ENCODE results near the gene SESN2. TPM values are rescaled to one million over a fixed set of nuclear protein-coding genes. Genes with fewer than 3 reads are reported as not detected.

SESN2 gene
- total and polyA plus RNA-seq, 5 donors from 2014 or later: 5.0 to 13.9 (median 8.1) TPM

DNA sequence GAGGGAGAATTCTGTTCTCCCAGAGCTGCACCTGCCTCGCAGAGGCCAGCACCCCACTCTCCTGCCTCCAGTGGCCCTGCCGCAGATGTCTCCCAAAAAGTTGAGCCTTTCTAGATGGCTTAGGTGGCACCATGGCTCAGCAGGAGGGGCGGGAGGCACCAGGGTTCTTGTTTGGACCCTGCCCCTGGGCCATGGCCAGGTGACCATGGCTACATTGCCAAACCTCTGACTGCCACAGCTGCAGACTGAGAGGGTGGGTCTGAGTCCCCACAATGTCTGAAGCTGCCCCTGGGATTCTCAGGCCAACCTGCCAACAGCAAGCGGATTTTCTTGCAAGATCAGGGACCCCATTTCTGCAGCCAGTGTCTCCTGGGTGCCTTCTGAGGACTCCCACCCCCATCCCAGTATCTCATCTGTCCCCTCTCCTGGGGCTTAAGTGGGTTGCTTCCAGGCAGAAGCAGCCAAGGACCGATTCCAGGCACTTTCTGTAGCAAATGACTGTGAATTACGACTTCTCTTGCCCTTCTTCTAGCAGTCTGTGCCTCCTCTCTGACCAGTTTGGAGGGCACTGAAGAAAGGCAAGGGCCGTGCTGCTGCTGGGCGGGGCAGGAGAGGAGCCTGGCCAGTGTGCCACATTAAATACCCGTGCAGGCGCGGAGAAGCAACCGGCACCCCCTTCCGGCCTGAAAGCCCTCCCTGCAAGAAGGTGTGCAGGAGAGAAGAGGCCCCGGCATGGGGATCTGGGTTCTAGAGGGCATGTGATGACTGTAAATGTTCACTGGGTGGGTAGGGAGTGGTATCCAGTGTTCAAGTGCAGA lies 22.5 kb downstream of the SESN2 start:
- Mint-ChIP-seq H3K27me3 (peaks cover 3% of the 10 kb centered on the region), H3K27ac (no peak overlapping the region), H3K4me1 (peaks cover 0 to 4% (median 1%) of the 10 kb centered on the region in 4 donors), H3K9me3 (peaks cover 0 to 1% (median 0%) of the 10 kb centered on the region in 7 donors), H3K36me3 (peaks cover 15% of the 10 kb centered on the region), H3K4me3 (no peak overlapping the region)
- DNase-seq: no peak
- no peaks in the 10 kb centered on the region for H3K27me3 ChIP-seq (ENCODE audit: control insufficient read depth, insufficient read depth, low read length)
- H3K4me1 ChIP-seq (ENCODE audit: control insufficient read depth, insufficient read depth, low read length, poor library complexity, severe bottlenecking): no peaks in the 10 kb centered on the region
- no peak for ATAC-seq (ENCODE audit: low read depth in 2 of 2)
- H3K9me3 ChIP-seq (ENCODE audit: control insufficient read depth in 2 of 2, low read length in 2 of 2): no peaks in the 10 kb centered on the region
- peaks cover 35% of the 10 kb centered on the region for H3K36me3 ChIP-seq (ENCODE audit: control insufficient read depth, insufficient read depth, low read length)
- no peak overlapping the region for H3K27ac ChIP-seq (ENCODE audit: insufficient read depth, low read length, poor library complexity, severe bottlenecking)
- no peak overlapping the region for H3K4me3 ChIP-seq (ENCODE audit: low read depth, low read length)

DNA sequence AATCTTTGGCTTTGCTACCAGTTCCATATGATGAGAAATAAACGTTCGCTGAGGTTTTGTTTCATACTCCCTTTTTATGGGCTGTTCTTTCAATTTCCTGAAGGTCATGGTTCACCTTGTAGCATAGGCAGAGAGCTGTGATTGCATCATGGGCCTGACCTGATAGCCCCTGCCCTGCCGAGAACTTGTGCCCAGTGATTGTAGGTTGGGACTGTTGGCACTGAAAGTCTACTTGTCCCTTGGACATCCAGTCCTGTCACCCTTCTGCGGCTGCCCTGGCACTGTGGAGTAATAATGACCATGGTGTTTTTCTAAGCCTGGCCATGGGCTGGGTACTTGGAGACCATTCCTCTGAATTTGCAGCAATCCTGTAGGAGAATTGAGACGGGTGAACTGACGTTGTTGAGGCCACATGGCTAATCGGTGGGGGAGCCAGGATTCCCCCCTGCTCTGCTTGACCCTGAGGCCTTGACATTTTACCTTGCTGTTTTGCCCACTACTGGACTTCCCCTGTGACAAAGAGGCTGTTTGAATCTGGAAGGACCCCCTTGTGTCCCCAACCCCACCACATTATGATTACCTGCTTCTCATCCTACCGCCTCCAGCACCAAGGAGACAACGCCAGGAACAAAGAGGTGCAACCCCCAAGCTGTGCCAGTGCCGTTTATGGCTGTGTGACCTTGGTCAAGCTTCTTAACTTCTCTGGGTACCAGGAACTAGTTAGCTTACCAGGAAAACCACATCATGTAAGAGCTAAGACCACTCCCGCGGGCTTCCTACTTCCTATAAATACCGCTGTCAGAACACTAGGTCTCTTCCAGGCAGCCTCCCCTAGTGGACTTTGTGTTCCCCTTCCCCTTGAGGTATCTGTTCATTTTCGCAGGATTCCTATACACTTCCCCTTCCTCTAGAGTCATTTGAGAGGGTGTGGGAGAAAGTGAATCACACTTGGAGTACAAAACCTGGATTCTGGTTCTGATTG lies 23.4 kb downstream of the SESN2 start:
- H3K27ac Mint-ChIP-seq: no peak overlapping the region

DNA sequence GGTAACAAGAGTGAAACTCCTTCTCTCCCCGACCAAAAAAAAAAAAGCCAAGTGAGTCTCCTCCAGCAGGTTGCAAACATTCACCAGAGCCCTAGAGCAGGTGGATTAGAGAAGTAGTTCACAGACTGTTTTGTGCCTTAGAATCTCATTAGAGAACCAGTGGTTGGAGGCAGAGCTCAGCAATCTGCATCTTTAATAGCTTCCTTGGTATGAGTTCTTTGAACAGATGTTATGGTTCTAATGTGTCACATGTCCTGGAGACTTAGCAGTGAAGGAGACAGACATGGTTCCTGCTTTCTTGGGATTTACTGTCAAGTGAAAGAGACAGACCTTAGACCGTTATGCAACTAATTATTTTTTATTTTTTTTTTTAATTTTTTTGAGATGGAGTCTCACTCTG lies 26.8 kb downstream of the SESN2 start:
- no peak for ATAC-seq (ENCODE audit: low read depth in 2 of 2)
- peaks cover 0 to 1% (median 0%) of the 10 kb centered on the region in 7 donors for H3K9me3 Mint-ChIP-seq
- H3K9me3 ChIP-seq (ENCODE audit: control insufficient read depth in 2 of 2, low read length in 2 of 2): no peaks in the 10 kb centered on the region
- peaks cover 4% of the 10 kb centered on the region for H3K36me3 Mint-ChIP-seq
- H3K27me3 ChIP-seq (ENCODE audit: control insufficient read depth, insufficient read depth, low read length): no peaks in the 10 kb centered on the region
- H3K4me3 ChIP-seq (ENCODE audit: low read depth, low read length): no peak overlapping the region
- peaks cover 0 to 3% (median 0%) of the 10 kb centered on the region in 4 donors for H3K4me1 Mint-ChIP-seq
- peaks cover 12% of the 10 kb centered on the region for H3K36me3 ChIP-seq (ENCODE audit: control insufficient read depth, insufficient read depth, low read length)
- H3K4me3 Mint-ChIP-seq: no peak overlapping the region
- no peak overlapping the region for H3K27ac ChIP-seq (ENCODE audit: insufficient read depth, low read length, poor library complexity, severe bottlenecking)
- DNase-seq: no peak
- peaks cover 10% of the 10 kb centered on the region for H3K27me3 Mint-ChIP-seq
- no peak overlapping the region for H3K27ac Mint-ChIP-seq
- H3K4me1 ChIP-seq (ENCODE audit: control insufficient read depth, insufficient read depth, low read length, poor library complexity, severe bottlenecking): no peaks in the 10 kb centered on the region

More for the DNA sequence above, 23.4 kb downstream of the SESN2 start:
- DNase-seq (peak in 1 of 3 donors; percentile 9), ATAC-seq (ENCODE audit: low read depth in 2 of 2) (no peak)
- H3K4me3 ChIP-seq (ENCODE audit: low read depth, low read length): no peak overlapping the region
- Mint-ChIP-seq H3K9me3 (peaks cover 0 to 1% (median 0%) of the 10 kb centered on the region in 7 donors), H3K36me3 (peaks cover 11% of the 10 kb centered on the region), H3K27me3 (peaks cover 10% of the 10 kb centered on the region), H3K4me3 (no peak overlapping the region), H3K4me1 (peaks cover 0 to 4% (median 1%) of the 10 kb centered on the region in 4 donors)
- H3K4me1 ChIP-seq (ENCODE audit: control insufficient read depth, insufficient read depth, low read length, poor library complexity, severe bottlenecking): no peaks in the 10 kb centered on the region
- no peaks in the 10 kb centered on the region for H3K9me3 ChIP-seq (ENCODE audit: control insufficient read depth in 2 of 2, low read length in 2 of 2)
- H3K27me3 ChIP-seq (ENCODE audit: control insufficient read depth, insufficient read depth, low read length): no peaks in the 10 kb centered on the region
- no peak overlapping the region for H3K27ac ChIP-seq (ENCODE audit: insufficient read depth, low read length, poor library complexity, severe bottlenecking)
- peaks cover 33% of the 10 kb centered on the region for H3K36me3 ChIP-seq (ENCODE audit: control insufficient read depth, insufficient read depth, low read length)

DNA sequence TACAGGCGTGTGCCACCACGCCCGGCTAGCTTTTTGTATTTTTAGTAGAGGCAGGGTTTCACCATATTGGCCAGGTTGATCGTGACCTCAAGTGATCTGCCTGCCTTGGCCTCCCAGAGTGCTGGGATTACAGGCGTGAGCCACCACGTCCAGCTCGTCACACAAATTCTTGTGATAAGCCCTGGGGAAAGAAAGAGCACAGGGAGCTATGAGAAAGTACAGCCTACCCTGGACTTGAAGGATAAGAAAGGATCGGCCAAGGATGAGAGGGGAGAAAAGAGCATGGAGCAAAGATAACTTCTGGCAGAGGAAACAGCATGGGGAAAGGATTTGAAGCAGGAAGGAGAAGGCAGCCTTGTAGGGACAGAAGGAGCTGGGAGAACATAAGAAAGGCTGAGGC lies 29.2 kb downstream of the SESN2 start:
- no peaks in the 10 kb centered on the region for H3K27me3 ChIP-seq (ENCODE audit: control insufficient read depth, insufficient read depth, low read length)
- no peaks in the 10 kb centered on the region for H3K36me3 Mint-ChIP-seq
- peaks cover 0 to 3% (median 0%) of the 10 kb centered on the region in 4 donors for H3K4me1 Mint-ChIP-seq
- peaks cover 16% of the 10 kb centered on the region for H3K27me3 Mint-ChIP-seq
- H3K9me3 Mint-ChIP-seq: no peaks in the 10 kb centered on the region
- no peak overlapping the region for H3K4me3 Mint-ChIP-seq
- H3K27ac ChIP-seq (ENCODE audit: insufficient read depth, low read length, poor library complexity, severe bottlenecking): no peak overlapping the region
- H3K4me1 ChIP-seq (ENCODE audit: control insufficient read depth, insufficient read depth, low read length, poor library complexity, severe bottlenecking): no peaks in the 10 kb centered on the region
- DNase-seq: no peak
- H3K36me3 ChIP-seq (ENCODE audit: control insufficient read depth, insufficient read depth, low read length): no peaks in the 10 kb centered on the region
- H3K9me3 ChIP-seq (ENCODE audit: control insufficient read depth in 2 of 2, low read length in 2 of 2): no peaks in the 10 kb centered on the region
- ATAC-seq (ENCODE audit: low read depth in 2 of 2): no peak
- no peak overlapping the region for H3K27ac Mint-ChIP-seq
- no peak overlapping the region for H3K4me3 ChIP-seq (ENCODE audit: low read depth, low read length)

DNA sequence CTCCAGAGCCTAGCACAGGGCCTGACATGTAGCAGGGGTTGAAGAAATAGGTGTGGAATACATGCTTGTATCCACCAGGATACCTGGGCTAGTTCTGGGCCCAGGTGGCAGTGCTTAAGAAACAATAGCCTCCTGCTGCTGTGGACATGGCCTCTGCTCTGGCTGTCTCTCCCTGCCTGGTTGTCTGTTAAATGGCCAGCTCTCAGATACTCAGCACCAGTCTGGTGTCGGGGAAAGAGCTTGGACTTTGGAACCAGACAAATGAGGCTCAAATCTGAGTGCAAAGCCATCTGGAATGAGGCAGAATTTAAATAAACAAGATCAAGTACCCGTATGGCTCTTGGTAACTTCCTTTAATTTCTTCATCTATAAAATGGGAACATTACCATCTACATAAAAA lies 31.5 kb downstream of the SESN2 start:
- Histone ChIP-seq H3K4me1 (ENCODE audit: control insufficient read depth, insufficient read depth, low read length, poor library complexity, severe bottlenecking) (no peaks in the 10 kb centered on the region), H3K4me3 (ENCODE audit: low read depth, low read length) (no peak overlapping the region), H3K27me3 (ENCODE audit: control insufficient read depth, insufficient read depth, low read length) (no peaks in the 10 kb centered on the region), H3K27ac (ENCODE audit: insufficient read depth, low read length, poor library complexity, severe bottlenecking) (no peak overlapping the region), H3K36me3 (ENCODE audit: control insufficient read depth, insufficient read depth, low read length) (no peaks in the 10 kb centered on the region), H3K9me3 (ENCODE audit: control insufficient read depth in 2 of 2, low read length in 2 of 2) (no peaks in the 10 kb centered on the region)
- Mint-ChIP-seq H3K36me3 (no peaks in the 10 kb centered on the region), H3K9me3 (no peaks in the 10 kb centered on the region), H3K4me3 (no peak overlapping the region), H3K27ac (peak overlapping the region in 1 of 3 donors; percentile 48), H3K4me1 (peaks cover 0 to 3% (median 0%) of the 10 kb centered on the region in 4 donors), H3K27me3 (peaks cover 17% of the 10 kb centered on the region)
- DNase-seq (no peak), ATAC-seq (ENCODE audit: low read depth in 2 of 2) (no peak)

DNA sequence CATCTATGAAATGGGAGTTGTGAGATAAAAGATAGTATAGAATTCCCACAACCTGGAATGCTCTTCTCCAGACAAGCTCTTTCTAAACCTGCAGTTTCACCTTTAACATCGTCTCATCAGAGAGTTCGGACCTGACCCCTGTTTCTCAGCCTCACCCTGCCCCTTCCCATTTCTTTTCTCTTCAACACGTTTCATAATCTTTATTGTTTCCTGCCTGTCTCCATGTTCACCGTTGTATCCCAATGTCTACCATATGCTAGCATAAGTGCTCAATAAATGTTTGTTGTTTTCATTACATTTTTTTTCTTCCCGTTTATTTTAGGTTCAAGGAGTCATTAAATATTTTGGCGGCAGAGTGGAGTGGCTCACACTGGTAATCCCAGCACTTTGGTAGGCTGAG lies 32.4 kb downstream of the SESN2 start:
- Histone ChIP-seq H3K9me3 (ENCODE audit: control insufficient read depth in 2 of 2, low read length in 2 of 2) (no peaks in the 10 kb centered on the region), H3K27me3 (ENCODE audit: control insufficient read depth, insufficient read depth, low read length) (no peaks in the 10 kb centered on the region), H3K36me3 (ENCODE audit: control insufficient read depth, insufficient read depth, low read length) (no peaks in the 10 kb centered on the region), H3K4me1 (ENCODE audit: control insufficient read depth, insufficient read depth, low read length, poor library complexity, severe bottlenecking) (no peaks in the 10 kb centered on the region), H3K27ac (ENCODE audit: insufficient read depth, low read length, poor library complexity, severe bottlenecking) (no peak overlapping the region), H3K4me3 (ENCODE audit: low read depth, low read length) (no peak overlapping the region)
- H3K4me3 Mint-ChIP-seq: no peak overlapping the region
- ATAC-seq (ENCODE audit: low read depth in 2 of 2): no peak
- H3K4me1 Mint-ChIP-seq: no peaks in the 10 kb centered on the region
- DNase-seq: no peak
- H3K27ac Mint-ChIP-seq: no peak overlapping the region
- H3K9me3 Mint-ChIP-seq: no peaks in the 10 kb centered on the region
- peaks cover 19% of the 10 kb centered on the region for H3K27me3 Mint-ChIP-seq
- H3K36me3 Mint-ChIP-seq: no peaks in the 10 kb centered on the region

DNA sequence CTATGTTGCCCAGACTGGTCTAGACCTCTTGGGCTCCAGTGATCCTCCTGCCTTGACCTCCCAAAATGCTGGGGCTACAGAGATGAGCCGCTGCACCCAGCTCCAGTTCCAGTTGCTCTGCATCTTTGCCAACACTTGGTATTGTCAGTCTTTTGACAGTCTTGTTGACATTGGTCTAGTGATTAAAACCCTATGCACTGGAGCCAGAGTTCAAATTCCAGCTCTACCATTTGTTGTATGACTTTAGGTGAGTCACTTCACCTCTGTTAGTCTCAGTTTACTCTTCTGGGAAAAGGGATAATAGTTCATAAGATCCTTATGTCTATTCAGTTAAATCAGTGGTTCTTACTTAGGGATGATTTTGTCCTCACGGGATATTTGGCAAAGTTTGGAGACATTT lies 36.6 kb downstream of the SESN2 start:
- Histone ChIP-seq H3K36me3 (ENCODE audit: control insufficient read depth, insufficient read depth, low read length) (no peaks in the 10 kb centered on the region), H3K27me3 (ENCODE audit: control insufficient read depth, insufficient read depth, low read length) (no peaks in the 10 kb centered on the region), H3K4me3 (ENCODE audit: low read depth, low read length) (no peak overlapping the region), H3K4me1 (ENCODE audit: control insufficient read depth, insufficient read depth, low read length, poor library complexity, severe bottlenecking) (no peaks in the 10 kb centered on the region), H3K9me3 (ENCODE audit: control insufficient read depth in 2 of 2, low read length in 2 of 2) (no peaks in the 10 kb centered on the region), H3K27ac (ENCODE audit: insufficient read depth, low read length, poor library complexity, severe bottlenecking) (no peak overlapping the region)
- Mint-ChIP-seq H3K4me1 (peaks cover 0 to 2% (median 0%) of the 10 kb centered on the region in 4 donors), H3K9me3 (peaks cover 0 to 2% (median 0%) of the 10 kb centered on the region in 7 donors), H3K4me3 (no peak overlapping the region), H3K27me3 (peaks cover 11% of the 10 kb centered on the region), H3K36me3 (no peaks in the 10 kb centered on the region), H3K27ac (no peak overlapping the region)
- ATAC-seq (ENCODE audit: low read depth in 2 of 2): no peak
- DNase-seq: no peak
